Smooth muscle cell (in vitro differentiated cells): ENCODE results near the gene GABPB1. TPM values are rescaled to one million over a fixed set of nuclear protein-coding genes. Genes with fewer than 3 reads are reported as not detected.

Source experiments
- polyA plus RNA-seq: library from polyadenylated mRNA; unstranded; fragments of >200 nt; fragmentation: Nextera tagmentation; extraction: Ambion mirVana; gene quantifications from 2 replicates; pipeline ENCODE4 v1.2.1, GENCODE V29; 2016
- small RNA-seq: library from RNA; depleted of rRNA; stranded (forward); fragments of <200 nt; gene quantifications from one replicate; pipeline ENCODE3, GENCODE V24; 2014
- total RNA-seq: library from RNA; depleted of rRNA; stranded (reverse); fragments of >200 nt; gene quantifications from 2 replicates; pipeline ENCODE4 v1.2.3, GENCODE V29; 2014

Gene GABPB1
- total and polyA plus RNA-seq, 2 experiments from 2014 or later, result 24.1 to 49.3 TPM

Small RNA genes within 50 kb of the gene (small RNA-seq; reads per million reads assigned to genes)
- gene RNU6-94P, result not detected

Other genes with a start within 250 kb of the GABPB1 start
- 60.5 and 63.9 TPM in 2 replicates for gene ATP8B4, start 236.0 kb downstream of the GABPB1 start, total RNA-seq
- 21.7 and 25.5 TPM in 2 replicates for gene ATP8B4, start 236.0 kb downstream of the GABPB1 start, polyA plus RNA-seq
- gene SLC27A2, start 173.0 kb downstream of the GABPB1 start, total RNA-seq, result 0.31 and 1.6 TPM in 2 replicates
- 0.21 TPM in 1 of 2 replicates, not detected in the other for gene SLC27A2, start 173.0 kb downstream of the GABPB1 start, polyA plus RNA-seq
- 0.22 TPM in 1 of 2 replicates, not detected in the other for gene HDC, start 89.5 kb downstream of the GABPB1 start, total RNA-seq
- gene HDC, start 89.5 kb downstream of the GABPB1 start, polyA plus RNA-seq, result not detected in 2 replicates
- gene USP8, start 69.2 kb upstream of the GABPB1 start, total RNA-seq, result 50.4 and 69.9 TPM in 2 replicates
- 38.3 and 46.0 TPM in 2 replicates for gene USP8, start 69.2 kb upstream of the GABPB1 start, polyA plus RNA-seq
- gene USP50, start 191.5 kb upstream of the GABPB1 start, total RNA-seq, result not detected in 2 replicates
- not detected in 2 replicates for gene USP50, start 191.5 kb upstream of the GABPB1 start, polyA plus RNA-seq